ENCODE results near the gene CFI. TPM values are rescaled to one million over a fixed set of nuclear protein-coding genes. Genes with fewer than 3 reads are reported as not detected.

Gene CFI
- total RNA-seq, 1 donor: 17.3 TPM

GRCh38 chr4:109713500-109713899 is 88.3 kb downstream of the CFI start:
- no peak for TF ChIP-seq CTCF (IDR thresholded peaks at IDR 0.05; ENCODE audit: insufficient read depth, low read depth, low read length)
- no peak overlapping the region for H3K4me3 ChIP-seq (ENCODE audit: low read depth, low read length)
- no peak for DNase-seq (ENCODE audit: low read depth)

- H3K4me3 ChIP-seq (ENCODE audit: low read depth, low read length): no peak overlapping the region
- no peak for TF ChIP-seq CTCF (IDR thresholded peaks at IDR 0.05; ENCODE audit: insufficient read depth, low read depth, low read length)
- DNase-seq (ENCODE audit: low read depth): no peak
Measured at GRCh38 chr4:109708990-109709389, 92.8 kb downstream of the CFI start.

- no peak for TF ChIP-seq CTCF (IDR thresholded peaks at IDR 0.05; ENCODE audit: insufficient read depth, low read depth, low read length)
- no peak for DNase-seq (ENCODE audit: low read depth)
- no peak overlapping the region for H3K4me3 ChIP-seq (ENCODE audit: low read depth, low read length)
Measured at GRCh38 chr4:109708435-109708834, 93.4 kb downstream of the CFI start.

- peak; percentile 5 for DNase-seq (ENCODE audit: low read depth)
- no peak for TF ChIP-seq CTCF (IDR thresholded peaks at IDR 0.05; ENCODE audit: insufficient read depth, low read depth, low read length)
Measured at GRCh38 chr4:109703664-109704361, 98.0 kb downstream of the CFI start.

DNA sequence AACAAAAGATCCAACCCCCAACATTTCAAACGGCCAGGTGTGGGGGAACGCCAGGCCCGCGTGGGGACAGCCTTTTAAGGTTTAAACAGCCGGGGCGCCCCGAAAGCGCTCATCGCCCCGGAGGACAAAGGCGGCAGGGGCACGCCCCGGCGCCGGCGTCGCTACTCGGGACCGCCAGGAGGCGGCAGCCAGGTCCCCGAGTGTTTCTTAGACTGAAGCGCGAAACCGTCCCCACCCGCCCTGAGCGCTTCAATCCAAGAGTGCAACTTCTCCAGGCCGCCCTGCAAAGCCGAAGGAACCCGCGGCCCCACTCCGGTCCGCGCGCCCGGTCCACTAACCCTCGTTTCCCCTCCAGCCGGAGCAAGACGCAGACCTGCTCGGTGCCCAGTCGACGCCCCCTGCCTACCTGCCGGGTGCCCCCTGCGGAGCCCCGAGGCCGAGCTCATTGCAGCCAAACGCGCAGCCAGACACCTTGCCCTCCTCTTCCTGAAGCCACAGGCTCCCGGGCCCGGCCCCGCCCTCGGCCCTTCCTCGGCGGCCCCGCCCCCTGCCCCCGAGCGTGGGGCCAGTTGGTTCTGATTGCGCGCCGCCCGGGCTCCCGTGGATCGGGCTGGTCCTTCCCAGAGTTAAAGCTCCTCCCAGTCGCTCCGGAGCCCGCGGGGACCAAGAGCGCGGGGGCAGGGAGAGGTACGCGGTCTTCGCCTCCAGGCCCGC is 98.7 kb downstream of the CFI start, which contains the start of gene CASP6:
CASP6 (minus strand) TSS at position 496 of the 714 bp plus-strand sequence; CDS start at position 446, 50 bp downstream.
- TF ChIP-seq CTCF (IDR thresholded peaks at IDR 0.05; ENCODE audit: insufficient read depth, low read depth, low read length): peak; percentile 71
- DNase-seq (ENCODE audit: low read depth): peak; percentile 73
- H3K4me3 ChIP-seq (ENCODE audit: low read depth, low read length): peak within 1 kb of the TSS; percentile 84

More at GRCh38 chr4:109703664-109704361, 98.0 kb downstream of the CFI start:
- peak overlapping the region; percentile 84 for H3K4me3 ChIP-seq (ENCODE audit: low read depth, low read length)

- H3K4me3 ChIP-seq (ENCODE audit: low read depth, low read length): peak overlapping the region; percentile 84
- no peak for DNase-seq (ENCODE audit: low read depth)
- no peak for TF ChIP-seq CTCF (IDR thresholded peaks at IDR 0.05; ENCODE audit: insufficient read depth, low read depth, low read length)
Measured at GRCh38 chr4:109701566-109702410, 100.0 kb downstream of the CFI start.

Data from fibroblast of villous mesenchyme (primary cell).